ENCODE measurements around the gene IGF2BP2.
A peak's percentile ranks its signal among the peaks of the same experiment; 100 is the strongest.
"Not testable (repeated sequence)": the region's sequence is repeated elsewhere in the genome, so short reads cannot be mapped to it uniquely, and the experiment has no call there.

The IGF2BP2 gene

DNA sequence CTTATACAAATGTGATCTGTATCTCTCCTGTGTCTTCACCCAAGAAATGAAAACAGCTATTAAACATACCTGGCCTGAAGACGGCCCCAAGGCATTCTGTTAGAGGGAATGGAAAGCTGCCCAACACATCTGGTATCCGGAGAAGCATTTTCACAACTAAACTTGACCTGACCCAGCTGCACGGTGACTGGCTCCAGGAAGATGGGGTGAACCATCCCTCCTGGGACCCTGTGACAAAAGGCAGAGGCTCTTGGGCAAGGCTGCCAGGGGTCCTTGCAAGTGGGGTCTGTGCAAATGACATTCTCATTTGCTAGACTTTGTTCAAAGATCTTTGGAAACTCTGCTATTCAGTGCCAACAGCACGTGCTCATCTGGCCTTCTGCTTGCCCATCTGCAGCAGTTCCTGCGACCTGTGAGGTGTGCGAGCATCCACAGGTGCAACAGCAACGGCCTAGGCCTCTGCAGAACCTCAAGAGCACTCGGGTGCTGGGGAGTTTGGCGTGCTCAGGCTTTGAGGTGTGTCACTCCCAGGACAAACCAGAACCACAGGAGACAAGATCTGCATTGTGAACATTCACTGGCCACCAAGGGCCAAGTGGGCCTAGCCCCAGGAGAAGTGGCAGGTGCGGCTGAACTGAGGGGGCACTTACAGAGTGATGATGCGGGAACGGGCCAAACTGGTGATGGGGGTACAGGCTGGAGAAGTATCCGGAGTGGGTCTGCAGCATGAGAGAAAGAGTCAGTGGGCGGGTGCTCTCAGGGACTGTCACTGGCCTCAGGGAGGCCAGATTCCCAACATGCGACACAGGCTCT is 166.9 kb downstream of the IGF2BP2 start:
- DNase-seq, result no peak

GRCh38 chr3:185657211-185657610 is 167.6 kb downstream of the IGF2BP2 start:
- DNase-seq, result no peak

DNA sequence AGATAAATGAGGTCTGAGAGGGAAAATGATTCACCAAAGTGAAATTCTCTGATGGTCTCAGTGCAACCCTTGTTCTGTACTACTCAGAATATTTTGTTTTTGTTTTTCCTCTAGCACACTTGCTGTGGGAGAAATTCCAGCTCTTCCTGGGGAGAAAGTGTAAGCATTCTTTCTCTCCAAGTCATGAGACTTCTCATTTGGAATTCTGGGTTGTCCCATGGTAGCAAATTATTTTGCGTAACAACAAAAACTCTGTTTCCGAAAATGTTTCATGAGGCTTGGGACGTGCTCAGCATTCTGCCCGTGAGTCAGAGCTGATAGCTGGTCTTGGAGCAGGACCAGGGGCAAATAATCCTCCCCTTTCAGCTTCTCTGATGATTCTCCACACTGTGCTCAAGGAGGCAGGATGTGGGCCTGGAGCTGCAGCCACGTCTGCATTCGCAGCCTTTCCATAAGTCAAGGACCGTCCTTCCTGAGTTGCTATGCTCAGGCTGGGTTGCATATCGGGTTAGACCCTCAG is 168.5 kb downstream of the IGF2BP2 start:
- DNase-seq, result peak; percentile 99

GRCh38 chr3:185655426-185656320 is 169.2 kb downstream of the IGF2BP2 start:
- no peak for DNase-seq

DNA sequence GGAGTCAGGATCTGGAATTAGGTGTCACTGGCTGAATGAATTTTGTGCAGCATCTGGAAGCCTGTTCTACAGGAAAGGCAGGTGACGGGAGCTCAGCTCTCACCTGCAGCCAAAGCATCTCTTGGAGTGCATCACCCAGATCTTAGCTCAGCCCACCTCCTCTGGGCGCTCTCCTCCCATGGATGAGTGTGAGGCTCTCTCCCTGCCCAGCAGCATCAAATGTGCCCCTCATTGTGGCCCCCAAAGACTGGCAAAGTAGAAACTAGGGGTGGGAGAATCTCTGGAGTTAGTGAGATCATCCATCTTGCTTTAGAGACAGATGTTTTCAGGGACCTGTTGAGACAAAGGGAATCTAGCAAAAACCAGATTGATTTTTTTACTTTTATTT is 170.1 kb downstream of the IGF2BP2 start:
- no peak for DNase-seq

- DNase-seq, result no peak
These were observed 170.7 kb downstream of the IGF2BP2 start for GRCh38 chr3:185653949-185654757.

DNA sequence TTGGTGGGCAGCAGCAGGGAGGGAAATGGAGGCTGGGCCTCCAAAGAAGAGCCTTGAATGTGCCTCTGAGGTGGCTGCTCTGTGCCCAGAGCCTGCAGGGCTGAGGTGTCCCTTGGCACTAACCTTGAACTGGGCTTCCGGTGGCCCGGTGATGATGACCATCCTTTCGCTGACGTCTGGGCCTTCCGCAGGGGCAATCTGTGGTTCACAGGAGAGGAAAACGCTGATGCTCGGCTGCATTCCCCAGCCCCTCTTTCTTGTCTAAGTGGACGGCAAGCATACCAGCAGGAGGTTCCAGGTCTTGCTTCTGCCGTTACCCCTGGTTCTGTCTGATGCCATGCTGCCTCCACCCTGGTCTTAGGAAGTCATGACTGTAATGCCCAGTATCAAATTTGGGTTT is 172.9 kb downstream of the IGF2BP2 start:
- DNase-seq, result no peak

DNA sequence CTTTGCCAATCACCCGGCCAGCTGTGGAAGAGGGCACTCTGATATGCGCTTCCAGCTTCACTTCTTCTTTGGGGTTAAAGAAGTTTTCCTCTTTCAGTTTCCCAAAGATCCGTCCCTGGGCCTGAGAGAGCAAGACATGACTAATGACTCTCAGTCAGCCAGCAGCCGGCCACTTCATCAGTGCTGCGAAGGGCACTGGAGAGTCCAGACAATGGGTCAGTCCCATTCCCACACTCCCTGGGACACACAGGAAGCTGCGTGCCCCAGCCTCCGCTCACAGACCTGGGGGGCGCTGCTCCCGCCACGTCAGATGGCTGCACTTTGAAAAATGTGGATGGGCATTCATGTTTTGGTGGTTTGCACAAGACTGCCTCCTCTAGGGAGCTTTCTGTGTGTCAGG is 175.4 kb downstream of the IGF2BP2 start:
- no peak for DNase-seq

DNA sequence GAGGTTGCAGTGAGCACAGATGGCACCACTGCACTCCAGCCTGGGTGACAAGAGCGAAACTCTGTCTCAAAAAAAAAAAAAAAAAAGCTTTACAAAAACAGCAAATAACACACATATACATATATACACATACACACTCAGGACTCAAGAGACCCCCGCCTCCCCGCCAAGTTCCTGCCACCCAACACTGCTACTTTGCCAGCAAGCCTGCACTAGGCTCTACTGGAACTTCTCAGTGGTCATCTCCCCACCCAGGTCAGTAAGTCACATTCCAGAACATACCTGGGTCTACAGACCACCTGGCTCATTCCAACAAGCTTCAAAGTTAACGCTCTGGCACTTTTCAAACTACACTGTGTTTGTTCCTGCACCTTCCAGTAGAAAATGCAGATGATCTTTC is 176.4 kb downstream of the IGF2BP2 start:
- DNase-seq, result no peak

- DNase-seq, result no peak
These were observed 177.0 kb downstream of the IGF2BP2 start for GRCh38 chr3:185647880-185648210.

DNA sequence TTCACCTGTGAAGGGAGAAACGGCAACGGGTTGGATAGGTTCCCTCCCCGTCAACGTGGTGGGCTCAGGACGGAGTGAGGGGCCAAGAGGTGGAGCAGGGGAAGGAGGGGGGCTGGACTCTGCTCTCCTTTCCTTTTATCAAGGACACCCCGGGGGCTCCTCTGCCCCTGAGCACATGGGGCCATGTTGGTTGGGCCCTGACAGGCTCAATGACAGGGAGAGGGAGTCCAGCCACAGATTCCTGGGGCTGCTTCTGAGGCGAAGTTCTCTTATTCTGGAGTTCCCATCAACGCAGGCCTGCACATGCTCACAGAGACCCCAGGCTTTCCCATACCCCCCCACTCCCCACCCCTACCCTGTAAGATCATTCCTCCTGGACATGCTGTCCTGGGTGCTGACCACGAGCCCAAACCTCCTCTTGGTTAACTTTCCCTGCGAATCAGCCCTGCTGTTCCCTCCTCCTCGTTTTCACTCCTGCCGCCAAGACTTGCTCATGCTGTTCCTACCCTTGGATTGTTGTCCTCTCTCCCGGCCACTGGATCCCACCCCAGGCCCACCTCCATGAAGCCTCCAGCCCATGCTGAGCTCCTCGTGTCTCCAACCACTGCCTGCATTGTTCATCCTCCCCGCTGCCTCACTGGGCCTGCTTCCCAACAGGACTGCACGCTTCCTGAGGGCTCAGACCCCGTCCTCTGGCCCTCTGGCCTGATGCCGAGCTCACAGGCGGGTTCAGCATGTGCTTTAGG is 177.5 kb downstream of the IGF2BP2 start:
- DNase-seq, result no peak

DNA sequence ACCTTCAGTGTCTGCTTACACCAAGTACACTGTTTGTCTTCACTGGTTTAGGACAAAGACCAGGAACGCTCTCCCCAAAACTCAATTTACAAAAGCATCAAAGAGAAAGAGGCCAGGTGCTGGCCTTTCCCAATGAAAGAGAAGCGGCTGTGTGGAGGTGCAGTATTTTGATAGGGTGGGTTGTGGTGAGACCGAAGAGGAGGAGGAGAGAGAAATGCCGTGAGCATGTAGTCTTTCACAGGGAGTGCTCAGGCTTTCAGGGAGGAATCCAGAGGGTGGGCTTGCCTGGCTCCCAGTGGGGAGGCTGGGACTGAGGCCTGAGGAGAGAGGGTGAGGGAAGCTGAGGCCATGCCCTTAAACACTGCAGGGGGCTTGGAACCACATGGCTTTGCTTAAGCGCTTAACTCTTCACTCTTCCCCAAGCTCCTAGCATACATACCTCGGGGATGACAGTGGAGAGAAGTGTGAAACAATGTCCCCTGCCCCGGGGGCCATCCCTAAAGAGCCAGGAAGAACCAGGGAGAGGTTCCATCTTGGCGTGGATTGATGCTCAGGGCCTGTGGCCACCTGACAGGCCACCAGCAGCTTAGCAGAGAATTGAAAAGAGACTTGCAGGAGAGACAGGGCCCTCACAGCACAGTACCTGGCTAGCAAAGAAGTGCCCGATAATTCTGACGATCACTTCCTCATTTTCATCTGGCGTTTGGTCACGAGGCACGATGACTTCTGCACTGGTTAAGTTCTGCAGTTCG is 178.3 kb downstream of the IGF2BP2 start:
- no peak for DNase-seq

GRCh38 chr3:185645596-185646381 is 179.1 kb downstream of the IGF2BP2 start:
- no peak for DNase-seq

GRCh38 chr3:185645191-185645590 is 179.7 kb downstream of the IGF2BP2 start:
- not testable (repeated sequence) for DNase-seq

DNA sequence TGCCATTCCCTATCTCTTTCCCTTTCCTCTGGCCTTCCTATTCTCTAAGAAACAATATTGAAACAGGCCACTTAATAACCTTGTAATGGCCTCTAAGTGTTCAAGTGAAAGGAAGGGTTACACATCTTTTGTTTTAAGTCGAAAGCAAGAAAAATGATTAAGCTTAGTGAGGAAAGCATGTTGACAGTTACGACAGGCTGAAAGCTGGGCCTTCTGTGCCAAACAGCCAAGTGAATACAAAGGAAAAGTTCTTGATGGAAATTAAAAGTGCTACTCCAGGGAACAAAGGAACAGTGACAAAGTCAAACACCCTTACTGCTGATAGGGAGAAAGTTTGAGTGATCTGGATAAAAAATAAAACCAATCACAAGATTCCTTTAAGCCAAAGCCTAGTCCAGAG is 184.5 kb downstream of the IGF2BP2 start:
- no peak for DNase-seq

GRCh38 chr3:185639632-185640206 is 185.1 kb downstream of the IGF2BP2 start:
- DNase-seq, result no peak

- DNase-seq, result not testable (repeated sequence)
These were observed 186.2 kb downstream of the IGF2BP2 start for GRCh38 chr3:185638651-185639050.

DNA sequence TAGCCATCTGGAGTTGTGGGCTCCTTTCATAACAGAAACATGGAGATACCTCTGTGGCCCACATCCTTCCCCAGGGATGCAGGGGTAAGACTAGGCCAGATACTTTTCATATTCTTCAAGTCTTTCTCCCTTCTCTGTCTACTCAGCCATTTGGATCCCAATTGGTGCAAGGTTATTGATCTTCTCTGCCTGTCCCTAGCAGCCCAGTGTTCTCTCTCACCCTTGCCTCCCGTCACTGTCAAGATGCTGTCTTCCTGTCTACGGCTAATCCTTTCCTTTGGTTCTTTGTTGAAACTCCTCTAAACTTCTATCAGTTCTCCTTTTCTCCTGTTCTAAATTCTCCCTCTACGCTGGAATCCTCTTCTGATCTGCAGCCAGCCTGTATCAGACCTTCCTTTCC is 187.5 kb downstream of the IGF2BP2 start:
- DNase-seq, result no peak

DNA sequence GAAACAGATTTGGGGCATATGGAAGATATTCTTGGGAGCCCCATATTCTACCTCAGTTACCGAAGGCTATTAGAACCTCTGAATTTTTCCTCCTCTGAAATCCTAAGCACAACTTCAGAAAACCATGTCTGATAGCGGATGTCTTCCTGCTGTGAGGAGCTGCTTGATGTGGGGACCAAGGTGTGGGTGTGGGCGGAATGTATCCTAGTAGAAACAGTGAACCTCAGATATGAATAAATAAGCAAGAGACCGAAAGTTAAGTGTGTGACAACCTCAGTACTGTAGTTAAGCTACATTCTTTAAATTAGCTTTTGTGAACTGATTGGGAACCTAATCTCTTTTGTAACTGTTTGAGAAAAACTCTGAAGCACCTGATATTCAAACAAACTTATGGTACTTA is 191.8 kb downstream of the IGF2BP2 start:
- DNase-seq, result no peak

- DNase-seq, result no peak
These were observed 193.2 kb downstream of the IGF2BP2 start for GRCh38 chr3:185631508-185632206.

All from fibroblast of upper back skin (primary cell).